GM19467 (cell line): ENCODE results near the gene MRPS35.

ENCODE experiments used
- ATAC-seq: cut with Tn5 transposase; IDR thresholded peaks from one replicate; pipeline ENCODE4 v1.9.1; 2021; ENCODE audit warnings: mild to moderate bottlenecking, moderate library complexity; ENCODE audit not compliant: unreplicated experiment

MRPS35 gene

GRCh38 chr12:27771481-27772327, 61.1 kb downstream of the MRPS35 start:
- ATAC-seq: no peak

- ATAC-seq: no peak
Observed at GRCh38 chr12:27772328-27773049, 61.9 kb downstream of the MRPS35 start.

- ATAC-seq: no peak
Observed at GRCh38 chr12:27777141-27777540, 66.5 kb downstream of the MRPS35 start.

- ATAC-seq: no peak
Observed at GRCh38 chr12:27778206-27778605, 67.6 kb downstream of the MRPS35 start.

- ATAC-seq: peak; percentile 7
Observed at GRCh38 chr12:27779416-27779919, 68.8 kb downstream of the MRPS35 start.

- peak; percentile 75 for ATAC-seq
Observed at GRCh38 chr12:27779920-27780611, 69.4 kb downstream of the MRPS35 start, which contains the start of the genes KLHL42 and MANSC4. Gene KLHL42, plus strand, starts transcription at chr12:27780233. Its CDS starts 98 bp downstream, at chr12:27780331. Gene MANSC4, minus strand, starts transcription at chr12:27780236. Its CDS starts 8,960 bp downstream, at chr12:27771276.

GRCh38 chr12:27780612-27781408, 70.2 kb downstream of the MRPS35 start:
- peak; percentile 29 for ATAC-seq

- no peak for ATAC-seq
Observed at GRCh38 chr12:27781680-27782079, 71.0 kb downstream of the MRPS35 start.

GRCh38 chr12:27782481-27782880, 71.8 kb downstream of the MRPS35 start:
- ATAC-seq: no peak

- no peak for ATAC-seq
Observed at GRCh38 chr12:27785882-27786570, 75.4 kb downstream of the MRPS35 start.

GRCh38 chr12:27787559-27787958, 76.9 kb downstream of the MRPS35 start:
- ATAC-seq: no peak

- ATAC-seq: no peak
Observed at GRCh38 chr12:27790179-27790578, 79.5 kb downstream of the MRPS35 start.

GRCh38 chr12:27794818-27795584, 84.4 kb downstream of the MRPS35 start:
- no peak for ATAC-seq

- no peak for ATAC-seq
Observed at GRCh38 chr12:27796128-27796527, 85.5 kb downstream of the MRPS35 start.

- no peak for ATAC-seq
Observed at GRCh38 chr12:27797301-27798025, 86.8 kb downstream of the MRPS35 start.

GRCh38 chr12:27800819-27801218, 90.2 kb downstream of the MRPS35 start:
- no peak for ATAC-seq

GRCh38 chr12:27801630-27802029, 91.0 kb downstream of the MRPS35 start:
- no peak for ATAC-seq

GRCh38 chr12:27802511-27802910, 91.9 kb downstream of the MRPS35 start:
- ATAC-seq: no peak
